ENCODE results near the gene PTHLH.

Gene PTHLH

GRCh38 chr12:27968972-27969623 is 3.4 kb downstream of the PTHLH start:
- no peak for TF ChIP-seq TAF1 (IDR thresholded peaks at IDR 0.05; ENCODE audit: low read depth, low read length)
- no peak for TF ChIP-seq POLR2AphosphoS5 (IDR thresholded peaks at IDR 0.05; ENCODE audit: low read depth, low read length)
- TF ChIP-seq POU2F2 (IDR thresholded peaks at IDR 0.05; ENCODE audit: low read depth, low read length) = no peak
- TF ChIP-seq POLR2A (IDR thresholded peaks at IDR 0.05; ENCODE audit: low read depth, low read length) = no peak
- no peak for TF ChIP-seq SPI1 (IDR thresholded peaks at IDR 0.05; ENCODE audit: low read depth, low read length)
- TF ChIP-seq PAX5 (IDR thresholded peaks at IDR 0.05; ENCODE audit: insufficient read depth, low read length, severe bottlenecking) = no peak
- DNase-seq (ENCODE audit: insufficient read length, low spot score) (no peak), FAIRE-seq (no peak)

- DNase-seq (ENCODE audit: insufficient read length, low spot score) (no peak), FAIRE-seq (no peak)
- no peak for TF ChIP-seq POLR2A (IDR thresholded peaks at IDR 0.05; ENCODE audit: low read depth, low read length)
- TF ChIP-seq POU2F2 (IDR thresholded peaks at IDR 0.05; ENCODE audit: low read depth, low read length) = no peak
- no peak for TF ChIP-seq SPI1 (IDR thresholded peaks at IDR 0.05; ENCODE audit: low read depth, low read length)
- TF ChIP-seq PAX5 (IDR thresholded peaks at IDR 0.05; ENCODE audit: insufficient read depth, low read length, severe bottlenecking) = no peak
- TF ChIP-seq TAF1 (IDR thresholded peaks at IDR 0.05; ENCODE audit: low read depth, low read length) = no peak
- TF ChIP-seq POLR2AphosphoS5 (IDR thresholded peaks at IDR 0.05; ENCODE audit: low read depth, low read length) = no peak
Measured at GRCh38 chr12:27967551-27968054, 4.9 kb downstream of the PTHLH start.

- no peak for TF ChIP-seq POLR2AphosphoS5 (IDR thresholded peaks at IDR 0.05; ENCODE audit: low read depth, low read length)
- TF ChIP-seq SPI1 (IDR thresholded peaks at IDR 0.05; ENCODE audit: low read depth, low read length) = no peak
- TF ChIP-seq POU2F2 (IDR thresholded peaks at IDR 0.05; ENCODE audit: low read depth, low read length) = no peak
- no peak for TF ChIP-seq TAF1 (IDR thresholded peaks at IDR 0.05; ENCODE audit: low read depth, low read length)
- no peak for TF ChIP-seq PAX5 (IDR thresholded peaks at IDR 0.05; ENCODE audit: insufficient read depth, low read length, severe bottlenecking)
- TF ChIP-seq POLR2A (IDR thresholded peaks at IDR 0.05; ENCODE audit: low read depth, low read length) = no peak
- FAIRE-seq = no peak
- DNase-seq (ENCODE audit: insufficient read length, low spot score) = no peak
Measured at GRCh38 chr12:27966870-27967269, 5.7 kb downstream of the PTHLH start.

- DNase-seq (ENCODE audit: insufficient read length, low spot score) = no peak
- no peak for FAIRE-seq
- TF ChIP-seq POU2F2 (IDR thresholded peaks at IDR 0.05; ENCODE audit: low read depth, low read length) (no peak), PAX5 (IDR thresholded peaks at IDR 0.05; ENCODE audit: insufficient read depth, low read length, severe bottlenecking) (no peak)
Measured at GRCh38 chr12:27965966-27966365, 6.6 kb downstream of the PTHLH start.

GRCh38 chr12:27965411-27965810 is 7.1 kb downstream of the PTHLH start:
- no peak for TF ChIP-seq POLR2A (IDR thresholded peaks at IDR 0.05; ENCODE audit: low read depth, low read length)
- no peak for TF ChIP-seq PAX5 (IDR thresholded peaks at IDR 0.05; ENCODE audit: insufficient read depth, low read length, severe bottlenecking)
- TF ChIP-seq SPI1 (IDR thresholded peaks at IDR 0.05; ENCODE audit: low read depth, low read length) = no peak
- no peak for TF ChIP-seq POLR2AphosphoS5 (IDR thresholded peaks at IDR 0.05; ENCODE audit: low read depth, low read length)
- TF ChIP-seq TAF1 (IDR thresholded peaks at IDR 0.05; ENCODE audit: low read depth, low read length) = no peak
- no peak for TF ChIP-seq POU2F2 (IDR thresholded peaks at IDR 0.05; ENCODE audit: low read depth, low read length)
- FAIRE-seq (no peak), DNase-seq (ENCODE audit: insufficient read length, low spot score) (no peak)

GRCh38 chr12:27964123-27964522 is 8.4 kb downstream of the PTHLH start:
- DNase-seq (ENCODE audit: insufficient read length, low spot score) (no peak), FAIRE-seq (no peak)
- TF ChIP-seq SPI1 (IDR thresholded peaks at IDR 0.05; ENCODE audit: low read depth, low read length) = no peak
- TF ChIP-seq POLR2AphosphoS5 (IDR thresholded peaks at IDR 0.05; ENCODE audit: low read depth, low read length) = no peak
- TF ChIP-seq POU2F2 (IDR thresholded peaks at IDR 0.05; ENCODE audit: low read depth, low read length) = no peak
- TF ChIP-seq POLR2A (IDR thresholded peaks at IDR 0.05; ENCODE audit: low read depth, low read length) = no peak
- TF ChIP-seq PAX5 (IDR thresholded peaks at IDR 0.05; ENCODE audit: insufficient read depth, low read length, severe bottlenecking) = no peak
- no peak for TF ChIP-seq TAF1 (IDR thresholded peaks at IDR 0.05; ENCODE audit: low read depth, low read length)

- FAIRE-seq = no peak
- no peak for DNase-seq (ENCODE audit: insufficient read length, low spot score)
- no peak for TF ChIP-seq POLR2A (IDR thresholded peaks at IDR 0.05; ENCODE audit: low read depth, low read length)
- TF ChIP-seq PAX5 (IDR thresholded peaks at IDR 0.05; ENCODE audit: insufficient read depth, low read length, severe bottlenecking) = no peak
- no peak for TF ChIP-seq TAF1 (IDR thresholded peaks at IDR 0.05; ENCODE audit: low read depth, low read length)
- TF ChIP-seq SPI1 (IDR thresholded peaks at IDR 0.05; ENCODE audit: low read depth, low read length) = no peak
- no peak for TF ChIP-seq POLR2AphosphoS5 (IDR thresholded peaks at IDR 0.05; ENCODE audit: low read depth, low read length)
- TF ChIP-seq POU2F2 (IDR thresholded peaks at IDR 0.05; ENCODE audit: low read depth, low read length) = no peak
Measured at GRCh38 chr12:27960821-27961220, 11.7 kb downstream of the PTHLH start.

- no peak for DNase-seq (ENCODE audit: insufficient read length, low spot score)
- no peak for FAIRE-seq
- TF ChIP-seq POLR2A (IDR thresholded peaks at IDR 0.05; ENCODE audit: low read depth, low read length) (no peak), PAX5 (IDR thresholded peaks at IDR 0.05; ENCODE audit: insufficient read depth, low read length, severe bottlenecking) (no peak), POLR2AphosphoS5 (IDR thresholded peaks at IDR 0.05; ENCODE audit: low read depth, low read length) (no peak), TAF1 (IDR thresholded peaks at IDR 0.05; ENCODE audit: low read depth, low read length) (no peak), SPI1 (IDR thresholded peaks at IDR 0.05; ENCODE audit: low read depth, low read length) (no peak), POU2F2 (IDR thresholded peaks at IDR 0.05; ENCODE audit: low read depth, low read length) (no peak)
Measured at GRCh38 chr12:27958675-27959074, 13.9 kb downstream of the PTHLH start.

- no peak for TF ChIP-seq POU2F2 (IDR thresholded peaks at IDR 0.05; ENCODE audit: low read depth, low read length)
- no peak for TF ChIP-seq PAX5 (IDR thresholded peaks at IDR 0.05; ENCODE audit: insufficient read depth, low read length, severe bottlenecking)
- TF ChIP-seq SPI1 (IDR thresholded peaks at IDR 0.05; ENCODE audit: low read depth, low read length) = no peak
- TF ChIP-seq TAF1 (IDR thresholded peaks at IDR 0.05; ENCODE audit: low read depth, low read length) = no peak
- TF ChIP-seq POLR2A (IDR thresholded peaks at IDR 0.05; ENCODE audit: low read depth, low read length) = no peak
- TF ChIP-seq POLR2AphosphoS5 (IDR thresholded peaks at IDR 0.05; ENCODE audit: low read depth, low read length) = no peak
- no peak for DNase-seq (ENCODE audit: insufficient read length, low spot score)
- no peak for FAIRE-seq
Measured at GRCh38 chr12:27957366-27957765, 15.2 kb downstream of the PTHLH start.

GRCh38 chr12:27953817-27954216 is 18.7 kb downstream of the PTHLH start:
- TF ChIP-seq PAX5 (IDR thresholded peaks at IDR 0.05; ENCODE audit: insufficient read depth, low read length, severe bottlenecking) (no peak), TAF1 (IDR thresholded peaks at IDR 0.05; ENCODE audit: low read depth, low read length) (no peak)
- FAIRE-seq = no peak
- DNase-seq (ENCODE audit: insufficient read length, low spot score) = no peak
